GM18505 (cell line): ENCODE measurements around the gene STAG3.
"Not testable (repeated sequence)": the region's sequence is repeated elsewhere in the genome, so short reads cannot be mapped to it uniquely, and the experiment has no call there.

Source experiments
- ATAC-seq: cut with Tn5 transposase; IDR thresholded peaks from one replicate; pipeline ENCODE4 v1.9.1; 2021; ENCODE audit not compliant: unreplicated experiment
- POLR2A ChIP-seq: IDR thresholded peaks from 4 replicates; pipeline ENCODE4 v1.6.1; 2011; ENCODE audit warnings: borderline replicate concordance; ENCODE audit not compliant: insufficient read depth, insufficient read length; ENCODE audit errors: extremely low read depth

Gene STAG3

GRCh38 chr7:100220586-100221230 is 43.0 kb downstream of the STAG3 start:
- no peak for TF ChIP-seq POLR2A

GRCh38 chr7:100221231-100221718 is 43.6 kb downstream of the STAG3 start:
- ATAC-seq: peak; percentile 37
- peak; percentile 74 for TF ChIP-seq POLR2A

More at GRCh38 chr7:100220586-100221230, 43.0 kb downstream of the STAG3 start:
- peak; percentile 3 for ATAC-seq

GRCh38 chr7:100221767-100222444 is 44.2 kb downstream of the STAG3 start:
- no peak for ATAC-seq

DNA sequence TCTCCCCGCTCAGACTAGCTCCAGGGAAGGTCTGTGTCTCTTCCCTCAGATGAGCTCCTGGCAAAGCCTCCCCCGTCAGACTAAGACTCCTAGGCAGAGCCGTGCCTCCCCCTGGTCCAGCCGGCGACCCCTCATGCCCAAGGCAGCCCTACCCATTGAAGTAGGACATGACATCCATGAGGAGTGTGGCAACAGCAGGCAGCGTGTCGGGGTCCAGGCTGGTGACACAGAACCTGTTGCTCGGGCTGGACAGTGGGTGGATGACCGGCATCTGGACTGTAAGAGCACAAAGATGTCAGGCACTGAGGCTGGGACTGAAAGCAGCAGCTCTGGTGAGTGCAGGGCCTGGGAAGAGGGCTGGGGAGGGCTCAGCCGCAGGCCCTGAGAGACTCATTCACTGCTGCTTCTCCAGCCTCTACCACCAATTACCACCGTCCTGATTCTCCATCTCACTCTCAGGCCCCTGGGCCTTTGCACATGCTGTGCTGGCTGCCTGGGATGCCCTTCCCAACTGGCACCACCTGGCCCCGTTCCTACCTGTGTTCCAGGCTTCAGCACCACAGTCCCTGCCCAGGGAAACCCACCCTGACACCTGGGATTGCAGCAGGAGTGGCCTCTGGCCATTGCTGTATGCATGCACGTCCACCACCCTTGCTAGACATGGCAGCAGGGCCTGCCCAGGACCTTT is 44.9 kb downstream of the STAG3 start:
- peak; percentile 10 for TF ChIP-seq POLR2A
- ATAC-seq: no peak

More at GRCh38 chr7:100221767-100222444, 44.2 kb downstream of the STAG3 start:
- no peak for TF ChIP-seq POLR2A

DNA sequence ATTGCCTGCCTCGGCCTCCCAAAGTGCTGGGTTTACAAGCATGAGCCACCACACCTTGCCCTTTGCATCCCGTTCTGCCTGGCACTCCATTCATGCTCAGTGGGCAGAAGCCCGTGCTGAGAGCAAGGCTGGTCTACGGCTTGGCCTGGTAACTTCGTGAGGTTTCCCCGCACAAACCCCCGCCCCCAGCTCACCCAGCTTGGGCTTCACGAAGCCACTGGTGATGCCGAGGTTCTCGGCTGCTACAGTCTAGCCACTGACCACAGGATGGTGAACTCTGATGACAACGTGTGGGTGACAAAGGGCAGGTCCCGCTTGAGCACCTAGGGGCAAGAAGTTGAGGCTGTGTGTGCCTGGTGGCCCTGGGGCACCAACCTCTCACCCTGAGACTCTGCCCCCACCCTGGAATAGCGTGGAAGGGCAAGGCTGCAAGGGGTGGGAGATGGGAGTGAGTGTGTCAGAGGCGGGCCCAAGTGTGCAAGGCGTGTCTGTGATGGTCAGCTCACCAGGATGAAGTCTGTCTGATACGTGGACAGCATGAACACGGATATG is 45.7 kb downstream of the STAG3 start:
- not testable (repeated sequence) for ATAC-seq

GRCh38 chr7:100224891-100225290 is 47.2 kb downstream of the STAG3 start:
- ATAC-seq: not testable (repeated sequence)

GRCh38 chr7:100234660-100235317 is 57.1 kb downstream of the STAG3 start:
- not testable (repeated sequence) for ATAC-seq

DNA sequence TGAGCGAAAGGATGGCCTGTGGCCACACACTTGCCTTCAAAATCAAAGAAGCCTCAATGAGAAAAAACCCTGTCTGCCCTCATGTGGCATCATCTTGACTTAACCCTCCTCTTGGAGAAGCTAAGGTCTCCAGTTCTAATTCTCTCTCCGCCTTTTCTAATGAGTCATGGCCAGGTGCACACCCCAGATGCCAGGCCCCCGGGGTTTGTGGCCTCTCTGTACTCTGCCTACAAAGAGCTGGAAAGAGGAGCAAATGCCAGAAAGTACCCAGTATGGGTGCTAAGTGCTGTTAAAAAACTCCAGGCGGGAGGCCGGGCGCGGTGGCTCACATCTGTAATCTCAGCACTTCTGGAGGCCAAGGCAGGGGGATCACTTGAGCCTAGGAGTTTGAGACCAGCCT is 62.3 kb downstream of the STAG3 start:
- not testable (repeated sequence) for ATAC-seq

GRCh38 chr7:100243385-100243784 is 65.7 kb downstream of the STAG3 start:
- not testable (repeated sequence) for ATAC-seq

GRCh38 chr7:100244988-100245605 is 67.4 kb downstream of the STAG3 start:
- not testable (repeated sequence) for ATAC-seq

- not testable (repeated sequence) for ATAC-seq
These were observed 68.6 kb downstream of the STAG3 start for GRCh38 chr7:100246121-100246864.

DNA sequence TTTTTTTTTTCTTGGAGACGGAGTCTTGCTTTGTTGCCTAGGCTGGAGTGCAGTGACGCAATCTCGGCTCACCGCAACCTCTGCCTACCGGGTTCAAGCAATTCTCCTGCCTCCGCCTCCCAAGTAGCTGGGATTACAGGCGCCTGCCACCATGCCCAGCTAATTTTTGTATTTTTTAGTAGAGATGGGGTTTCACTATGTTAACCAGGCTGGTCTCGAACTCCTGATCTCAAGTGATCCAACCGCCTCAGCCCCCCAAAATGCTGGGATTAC is 69.1 kb downstream of the STAG3 start:
- ATAC-seq: not testable (repeated sequence)

DNA sequence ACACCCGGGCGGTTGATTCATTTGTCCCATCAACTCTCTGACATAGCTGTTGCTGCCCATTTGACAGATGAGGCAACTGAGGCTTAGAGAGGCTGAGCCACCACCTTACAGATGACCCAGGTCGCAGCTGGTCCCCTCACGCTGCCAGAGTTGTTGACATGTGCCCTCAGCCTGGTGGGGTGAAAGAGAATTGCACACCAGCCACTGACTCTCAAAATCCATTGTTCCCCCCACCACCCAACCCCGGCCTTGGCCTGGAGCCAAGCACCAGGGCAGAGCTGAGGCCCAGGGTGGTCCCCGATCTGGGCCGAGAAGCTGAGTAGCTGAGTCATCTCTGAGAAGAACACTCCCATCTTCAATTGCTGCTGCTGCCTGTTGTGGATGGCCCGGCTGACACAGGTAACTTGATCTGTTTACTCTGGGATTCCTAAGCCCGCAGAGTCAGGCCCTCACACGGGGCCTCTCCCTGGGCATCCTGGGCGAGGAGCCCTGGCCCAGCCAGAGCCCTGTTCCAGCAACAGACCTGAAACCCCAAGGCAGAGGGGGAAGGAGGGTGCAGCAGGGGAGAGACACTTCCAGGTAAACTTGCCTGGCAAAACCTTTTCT is 69.5 kb downstream of the STAG3 start:
- TF ChIP-seq POLR2A: no peak
- ATAC-seq: no peak
